Breast epithelium (tissue), 4 donors: Measurements from ENCODE around the gene ARHGEF3. TPM values are rescaled to one million over a fixed set of nuclear protein-coding genes. Genes with fewer than 3 reads are reported as not detected.

Experiments used
- DNase-seq, 2 donors: peaks; one replicate each; pipeline ENCODE4 v3.0.0-alpha.2; 2019; ENCODE audit warnings: low spot score in 2 of 2
- H3K27ac ChIP-seq, 2 donors: fragments of 200-600 bp; sonication (generic) in 1 of 2; one replicate each; pipeline ENCODE4 v1.5.1; 2016 to 2019; ENCODE audit warnings: mild to moderate bottlenecking in 1 of 2
- H3K27me3 ChIP-seq, 2 donors: fragments of 200-600 bp; sonication (generic) in 1 of 2; one replicate each; pipeline versions ENCODE4 v1.5.1 to v1.6.0; 2017 to 2019; ENCODE audit warnings: control low read depth in 1 of 2, mild to moderate bottlenecking in 1 of 2
- H3K36me3 ChIP-seq: fragments of 200-600 bp; one replicate; pipeline ENCODE4 v1.5.1; 2019
- H3K4me1 ChIP-seq, 2 donors: fragments of 200-600 bp; sonication (generic); one replicate each; pipeline ENCODE4 v1.5.1; 2016 to 2019; ENCODE audit warnings: control low read depth in 1 of 2
- H3K4me3 ChIP-seq, 3 donors: fragments of 200-600 bp; sonication (generic); 1 replicate in 2 of 3; 2 replicates in 1 of 3; pipeline ENCODE4 v1.5.1; 2016 to 2019; ENCODE audit warnings: mild to moderate bottlenecking in 3 of 3, moderate library complexity in 2 of 3
- H3K9me3 ChIP-seq, 2 donors: fragments of 200-600 bp; sonication (generic) in 1 of 2; one replicate each; pipeline ENCODE4 v1.5.1; 2016 to 2019; ENCODE audit warnings: control low read depth in 1 of 2
- POLR2A ChIP-seq: fragments of 450-650 bp; IDR thresholded peaks from one replicate; pipeline ENCODE4 v1.6.1; 2016; ENCODE audit warnings: antibody characterized with exemption, mild to moderate bottlenecking, moderate library complexity
- POLR2AphosphoS5 ChIP-seq, 3 donors: sonication (generic); formaldehyde crosslinking; IDR thresholded peaks; one replicate each; pipeline ENCODE4 v1.6.1; 2017; ENCODE audit warnings: antibody characterized with exemption in 3 of 3
- intact Hi-C: fragments of 100-400 bp; cut with DNase I; formaldehyde crosslinking; loops from one replicate; pipeline ENCODE4 v1.15.1; 2023; ENCODE audit warnings: low total_unique reads
- total RNA-seq, 3 donors: library from RNA; depleted of rRNA; stranded (reverse); fragments of >200 nt; gene quantifications; one replicate each; pipeline ENCODE4 v1.1.0, GENCODE V29; 2016
- TF ChIP-seq, protein P1 (sequence below), 3 donors: fragments of 450-650 bp; IDR thresholded peaks; one replicate each; pipeline ENCODE4 v1.5.1; 2016 to 2017; ENCODE audit warnings: antibody characterized with exemption in 3 of 3, mild to moderate bottlenecking in 3 of 3, moderate library complexity in 3 of 3

The ARHGEF3 gene
- total RNA-seq, 3 donors from 2014 or later = 11.0 to 45.4 (median 25.2) TPM

DNA sequence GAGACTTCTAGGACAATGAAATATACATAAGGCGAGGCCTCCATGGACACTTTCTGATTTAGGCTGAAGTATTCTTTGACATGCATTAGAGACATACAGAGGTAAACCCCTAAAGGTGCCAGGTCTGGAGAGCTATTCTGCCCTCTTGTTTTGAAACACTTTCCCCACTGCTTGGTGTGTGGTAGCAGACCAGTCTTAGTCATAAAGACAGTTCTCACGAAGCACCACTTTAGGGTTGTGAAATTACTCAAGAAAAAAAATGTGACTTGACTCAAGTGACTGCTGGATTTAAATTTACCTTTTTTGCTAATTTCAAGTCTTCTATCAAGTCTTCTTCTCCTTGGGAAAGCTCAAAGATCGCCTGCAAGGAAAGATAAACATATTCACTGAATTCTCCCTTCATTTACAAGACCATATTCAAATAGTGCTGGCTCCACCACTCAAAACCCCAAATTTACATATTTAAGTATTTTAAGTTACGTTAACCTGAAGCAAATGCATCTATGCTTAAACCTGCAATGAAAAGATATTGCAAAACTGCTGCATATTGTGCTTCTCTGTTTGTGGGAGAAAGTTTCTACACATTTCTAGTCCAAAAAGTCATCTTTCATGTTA, 48.4 kb downstream of the ARHGEF3 start:
- intact Hi-C loops = no loop called here
- no peaks in the 10 kb centered on the region for H3K4me1 ChIP-seq

DNA sequence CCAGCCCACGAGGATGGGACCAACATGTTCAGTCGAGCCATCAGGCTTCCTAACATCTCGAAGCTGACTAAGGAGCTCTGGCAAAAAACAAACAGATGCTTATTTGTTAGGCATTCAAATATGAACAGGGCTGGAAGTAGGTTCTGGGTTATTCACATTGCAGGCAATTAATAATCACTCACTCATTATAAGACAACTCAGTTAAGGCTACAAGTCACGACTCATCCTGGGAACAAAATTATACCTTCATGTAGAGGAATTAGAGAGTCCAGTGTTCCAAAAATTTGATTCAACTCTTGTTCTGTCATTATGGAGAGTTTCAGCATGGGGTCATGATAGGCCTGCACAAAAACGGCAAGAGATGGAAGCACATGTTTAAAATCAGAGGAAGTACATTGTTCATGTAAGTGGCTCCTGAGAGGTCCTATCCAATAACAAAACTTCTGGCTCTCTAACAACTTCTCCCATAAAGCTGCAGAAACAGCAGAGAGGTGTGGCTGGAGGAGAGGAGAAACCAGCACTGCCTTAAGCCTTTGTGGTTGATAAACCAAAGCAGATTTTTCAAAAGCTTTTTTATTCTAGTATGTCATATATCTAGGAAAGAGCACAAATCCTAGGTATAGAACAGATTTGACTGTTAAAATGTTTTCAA, 50.6 kb downstream of the ARHGEF3 start:
- Histone ChIP-seq H3K4me1 (no peaks in the 10 kb centered on the region), H3K27ac (no peak overlapping the region), H3K27me3 (no peaks in the 10 kb centered on the region), H3K36me3 (no peaks in the 10 kb centered on the region), H3K9me3 (no peaks in the 10 kb centered on the region), H3K4me3 (no peak overlapping the region)
- intact Hi-C loops = no loop called here
- no peak for DNase-seq
- TF ChIP-seq, protein P1, sequence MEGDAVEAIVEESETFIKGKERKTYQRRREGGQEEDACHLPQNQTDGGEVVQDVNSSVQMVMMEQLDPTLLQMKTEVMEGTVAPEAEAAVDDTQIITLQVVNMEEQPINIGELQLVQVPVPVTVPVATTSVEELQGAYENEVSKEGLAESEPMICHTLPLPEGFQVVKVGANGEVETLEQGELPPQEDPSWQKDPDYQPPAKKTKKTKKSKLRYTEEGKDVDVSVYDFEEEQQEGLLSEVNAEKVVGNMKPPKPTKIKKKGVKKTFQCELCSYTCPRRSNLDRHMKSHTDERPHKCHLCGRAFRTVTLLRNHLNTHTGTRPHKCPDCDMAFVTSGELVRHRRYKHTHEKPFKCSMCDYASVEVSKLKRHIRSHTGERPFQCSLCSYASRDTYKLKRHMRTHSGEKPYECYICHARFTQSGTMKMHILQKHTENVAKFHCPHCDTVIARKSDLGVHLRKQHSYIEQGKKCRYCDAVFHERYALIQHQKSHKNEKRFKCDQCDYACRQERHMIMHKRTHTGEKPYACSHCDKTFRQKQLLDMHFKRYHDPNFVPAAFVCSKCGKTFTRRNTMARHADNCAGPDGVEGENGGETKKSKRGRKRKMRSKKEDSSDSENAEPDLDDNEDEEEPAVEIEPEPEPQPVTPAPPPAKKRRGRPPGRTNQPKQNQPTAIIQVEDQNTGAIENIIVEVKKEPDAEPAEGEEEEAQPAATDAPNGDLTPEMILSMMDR (IDR thresholded peaks at IDR 0.05) = no peak
- TF ChIP-seq POLR2A (no peak), POLR2AphosphoS5 (IDR thresholded peaks at IDR 0.05) (no peak)

More for the DNA sequence above, 48.4 kb downstream of the ARHGEF3 start:
- Histone ChIP-seq H3K36me3 (no peaks in the 10 kb centered on the region), H3K4me3 (no peak overlapping the region), H3K27ac (no peak overlapping the region), H3K27me3 (no peaks in the 10 kb centered on the region), H3K9me3 (no peaks in the 10 kb centered on the region)
- TF ChIP-seq, protein P1 (IDR thresholded peaks at IDR 0.05) = no peak
- TF ChIP-seq POLR2AphosphoS5 (IDR thresholded peaks at IDR 0.05) = no peak
- DNase-seq = no peak

DNA sequence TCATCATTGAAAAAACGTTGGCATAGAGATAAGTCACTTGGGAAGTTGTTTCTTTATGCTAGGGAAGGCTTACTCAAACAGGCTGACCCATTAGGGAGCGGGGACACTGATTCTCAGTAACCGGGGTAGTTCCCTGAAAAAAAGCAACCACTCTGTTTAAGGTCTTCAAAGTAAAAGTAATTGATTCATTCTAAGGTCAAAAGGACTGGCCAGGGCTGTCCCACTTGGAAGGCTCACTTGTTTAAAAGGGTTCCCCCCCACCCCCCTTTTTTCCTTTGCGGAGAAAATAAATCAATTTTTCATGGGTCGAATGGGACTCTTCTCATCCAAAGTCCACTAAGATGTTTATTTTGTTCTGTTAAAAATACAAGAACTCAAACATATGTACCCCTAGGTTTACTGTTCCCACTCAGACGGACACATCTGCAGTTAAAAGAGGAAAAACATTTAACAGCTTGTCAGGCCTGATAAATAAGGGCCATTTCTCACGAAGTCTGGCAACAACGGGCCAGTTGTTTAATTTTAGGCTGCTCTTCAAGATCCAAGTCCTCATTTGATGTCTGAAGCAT, 53.0 kb downstream of the ARHGEF3 start:
- Histone ChIP-seq H3K27me3 (no peaks in the 10 kb centered on the region), H3K4me1 (no peaks in the 10 kb centered on the region), H3K36me3 (no peaks in the 10 kb centered on the region), H3K9me3 (no peaks in the 10 kb centered on the region), H3K27ac (peak overlapping the region in 1 of 2 donors; percentile 40), H3K4me3 (no peak overlapping the region)
- no peak for DNase-seq
- intact Hi-C loops = no loop called here
- TF ChIP-seq, protein P1 (IDR thresholded peaks at IDR 0.05) = no peak
- TF ChIP-seq POLR2A (no peak), POLR2AphosphoS5 (IDR thresholded peaks at IDR 0.05) (no peak)

DNA sequence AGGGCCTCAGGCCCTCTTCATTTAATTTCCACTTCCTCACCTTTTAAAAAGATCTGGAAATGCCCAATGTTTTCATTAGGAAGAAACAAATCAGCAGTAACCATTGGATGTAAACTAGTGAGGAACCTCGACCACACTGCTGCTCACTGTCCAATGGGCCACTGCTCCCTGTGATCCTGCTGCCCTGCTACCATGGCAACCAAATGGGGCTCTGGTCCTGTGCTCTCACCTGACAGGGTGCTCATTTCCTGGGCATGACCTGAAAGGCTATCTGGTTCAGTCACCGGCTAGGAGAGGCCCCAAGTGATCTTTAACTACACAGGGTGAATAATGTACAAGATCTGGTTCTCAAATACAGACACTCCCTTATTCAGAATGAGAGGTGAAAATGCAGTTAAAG, 54.6 kb downstream of the ARHGEF3 start:
- Histone ChIP-seq H3K27me3 (no peaks in the 10 kb centered on the region), H3K36me3 (no peaks in the 10 kb centered on the region), H3K4me3 (no peak overlapping the region), H3K9me3 (no peaks in the 10 kb centered on the region), H3K27ac (no peak overlapping the region), H3K4me1 (no peaks in the 10 kb centered on the region)
- DNase-seq = no peak
- no peak for TF ChIP-seq POLR2A
- TF ChIP-seq, protein P1 (IDR thresholded peaks at IDR 0.05) = no peak
- intact Hi-C loops = no loop called here

DNA sequence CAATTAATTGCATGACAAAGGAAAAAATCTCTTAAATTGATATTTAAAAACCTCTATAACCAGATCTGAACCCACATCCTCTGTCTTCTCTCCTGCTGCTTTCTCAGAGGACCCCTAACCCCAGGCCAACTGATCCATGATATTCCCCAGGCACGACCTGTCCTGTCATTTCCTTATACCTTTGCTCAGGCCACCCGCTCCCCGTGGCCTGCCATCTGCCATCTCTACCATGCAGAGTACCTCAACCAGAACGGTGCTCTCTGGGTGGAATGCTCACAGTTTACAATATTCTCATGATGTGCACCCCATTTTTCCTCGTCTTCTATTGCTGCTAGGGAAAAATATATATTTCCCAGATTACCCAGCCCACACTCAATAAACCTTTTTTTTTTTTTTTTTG, 57.7 kb downstream of the ARHGEF3 start:
- Histone ChIP-seq H3K9me3 (no peaks in the 10 kb centered on the region), H3K4me3 (no peak overlapping the region), H3K27me3 (no peaks in the 10 kb centered on the region), H3K36me3 (no peaks in the 10 kb centered on the region), H3K27ac (no peak overlapping the region), H3K4me1 (no peaks in the 10 kb centered on the region)
- TF ChIP-seq POLR2AphosphoS5 (IDR thresholded peaks at IDR 0.05) = no peak
- TF ChIP-seq, protein P1 (IDR thresholded peaks at IDR 0.05) = no peak
- TF ChIP-seq POLR2A = no peak
- intact Hi-C loops = no loop called here
- DNase-seq = no peak
